Common myeloid progenitor, CD34-positive (primary cell): ENCODE results near the gene MYF6.

Source experiments
- CTCF ChIA-PET: fragments of 350-600 bp; sonication (Branson Sonifier 250); formaldehyde crosslinking; loops from one replicate; lab custom pipeline; 2021; ENCODE audit warnings: antibody characterized with exemption; lab: Charles Lee
- POLR2A ChIA-PET: fragments of 350-600 bp; sonication (Branson Sonifier 250); formaldehyde crosslinking; loops from one replicate; lab custom pipeline; 2021; ENCODE audit warnings: antibody characterized with exemption; lab: Charles Lee
- DNase-seq, 3 donors: peaks; one replicate each; pipeline versions ENCODE4 v3.0.0 to v3.0.0-alpha.2; 2013
- H3K27ac ChIP-seq, 2 experiments: 1 replicate in 1 of 2; 2 replicates in 1 of 2; pipeline ENCODE4 v1.7.0; 2013; ENCODE audit warnings: inconsistent platforms in 2 of 2, low read length in 2 of 2, mild to moderate bottlenecking in 2 of 2, low read depth in 1 of 2, moderate library complexity in 1 of 2; ENCODE audit not compliant: severe bottlenecking in 2 of 2, insufficient read depth in 1 of 2, poor library complexity in 1 of 2
- H3K27me3 ChIP-seq, 5 experiments: replicated peaks in 2 of 5; 1 replicate in 3 of 5; 2 replicates in 2 of 5; pipeline versions ENCODE4 v1.6.1 to v1.7.0; 2013; ENCODE audit warnings: low read length in 4 of 5, mild to moderate bottlenecking in 2 of 5, moderate library complexity in 2 of 5, inconsistent platforms in 1 of 5; ENCODE audit not compliant: insufficient read depth in 5 of 5, control insufficient read depth in 4 of 5
- H3K36me3 ChIP-seq, 4 experiments: 1 replicate in 2 of 4; 2 replicates in 2 of 4; pipeline versions ENCODE4 v1.6.1 to v1.7.0; 2013; ENCODE audit warnings: low read length in 3 of 4, control low read depth in 1 of 4, mild to moderate bottlenecking in 1 of 4; ENCODE audit not compliant: control insufficient read depth in 4 of 4, insufficient read depth in 4 of 4
- H3K4me1 ChIP-seq, 4 experiments: 1 replicate in 3 of 4; 2 replicates in 1 of 4; pipeline versions ENCODE4 v1.6.1 to v1.7.1; 2013; ENCODE audit warnings: low read length in 3 of 4, mild to moderate bottlenecking in 3 of 4, control low read depth in 1 of 4, inconsistent platforms in 1 of 4, moderate library complexity in 1 of 4; ENCODE audit not compliant: control insufficient read depth in 4 of 4, insufficient read depth in 4 of 4; ENCODE audit errors: control extremely low read depth in 1 of 4
- H3K4me3 ChIP-seq, 7 experiments: 1 replicate in 4 of 7; 2 replicates in 3 of 7; pipeline versions ENCODE4 v1.5.1 to v1.7.0; 2013; ENCODE audit warnings: mild to moderate bottlenecking in 7 of 7, low read length in 6 of 7, moderate library complexity in 6 of 7, inconsistent platforms in 2 of 7, low read depth in 2 of 7, control low read depth in 1 of 7; ENCODE audit not compliant: insufficient read depth in 4 of 7, control insufficient read depth in 1 of 7; ENCODE audit errors: extremely low read depth in 1 of 7
- H3K9me3 ChIP-seq, 5 experiments: 1 replicate in 4 of 5; 2 replicates in 1 of 5; pipeline versions ENCODE4 v1.6.1 to v1.7.1; 2013; ENCODE audit warnings: low read length in 4 of 5, mild to moderate bottlenecking in 2 of 5, inconsistent platforms in 1 of 5, low read depth in 1 of 5, moderate library complexity in 1 of 5; ENCODE audit not compliant: control insufficient read depth in 4 of 5, insufficient read depth in 2 of 5; ENCODE audit errors: control extremely low read depth in 1 of 5
- WGBS: methylation state at CpG from one replicate; pipeline ENCODE4 v1.1.5; 2013; ENCODE audit not compliant: insufficient coverage; 5-methylcytosine and 5-hydroxymethylcytosine counted together

The MYF6 gene

GRCh38 chr12:80754274-80754673 is 46.8 kb downstream of the MYF6 start:
- Histone ChIP-seq H3K36me3 (no peaks in the 10 kb centered on the region), H3K4me1 (no peaks in the 10 kb centered on the region), H3K4me3 (no peak overlapping the region), H3K9me3 (no peaks in the 10 kb centered on the region), H3K27ac (no peak overlapping the region), H3K27me3 (no peaks in the 10 kb centered on the region)
- ChIA-PET POLR2A (no interaction called here), CTCF (no interaction called here)
- DNase-seq, result no peak
- WGBS, result no CpG with 5 or more reads among the region's 3 CpGs

- H3K27me3 ChIP-seq, result peaks cover 0 to 3% (median 0%) of the 10 kb centered on the region in 5 experiments
- no peak overlapping the region for H3K27ac ChIP-seq
- H3K4me3 ChIP-seq, result no peak overlapping the region
- no peak for DNase-seq
- H3K9me3 ChIP-seq, result no peaks in the 10 kb centered on the region
- H3K36me3 ChIP-seq, result no peaks in the 10 kb centered on the region
- POLR2A ChIA-PET, result no interaction called here
- WGBS, result no CpG with 5 or more reads among the region's 1 CpG
- H3K4me1 ChIP-seq, result no peaks in the 10 kb centered on the region
- CTCF ChIA-PET, result no interaction called here
These were observed 49.4 kb downstream of the MYF6 start for GRCh38 chr12:80756875-80757274.
